Breast epithelium (tissue), 3 donors: ENCODE measurements around the gene GTF2F2.

Experiments used
- CTCF ChIP-seq, 3 donors: fragments of 450-650 bp; IDR thresholded peaks; one replicate each; pipeline ENCODE4 v1.5.1; 2016 to 2017; ENCODE audit warnings: antibody characterized with exemption in 3 of 3, mild to moderate bottlenecking in 3 of 3, moderate library complexity in 3 of 3
- POLR2A ChIP-seq: fragments of 450-650 bp; IDR thresholded peaks from one replicate; pipeline ENCODE4 v1.6.1; 2016; ENCODE audit warnings: antibody characterized with exemption, mild to moderate bottlenecking, moderate library complexity
- POLR2AphosphoS5 ChIP-seq, 3 donors: sonication (generic); formaldehyde crosslinking; IDR thresholded peaks; one replicate each; pipeline ENCODE4 v1.6.1; 2017; ENCODE audit warnings: antibody characterized with exemption in 3 of 3

- TF ChIP-seq CTCF (IDR thresholded peaks at IDR 0.05), result no peak
- TF ChIP-seq POLR2AphosphoS5 (IDR thresholded peaks at IDR 0.05), result no peak
- no peak for TF ChIP-seq POLR2A
These were observed 129.4 kb downstream of the GTF2F2 start for GRCh38 chr13:45249662-45250061.
